Activated CD4-positive, alpha-beta T cell treated with anti-CD3 and anti-CD28 coated beads, Interleukin-2, amount 50 U/mL, for 4 hours (primary cell): ENCODE results near the gene COL2A1.

Experiments
- DNase-seq, 2 experiments: peaks; one replicate each; pipeline ENCODE4 v3.0.0-alpha.2; 2020

Gene COL2A1

GRCh38 chr12:47988073-47989022 lies 15.9 kb downstream of the COL2A1 start:
- no peak for DNase-seq

GRCh38 chr12:47987411-47988072 lies 16.7 kb downstream of the COL2A1 start:
- DNase-seq: no peak

GRCh38 chr12:47986832-47987231 lies 17.4 kb downstream of the COL2A1 start:
- no peak for DNase-seq

GRCh38 chr12:47986291-47986660 lies 18.0 kb downstream of the COL2A1 start:
- DNase-seq: no peak

GRCh38 chr12:47985596-47986290 lies 18.5 kb downstream of the COL2A1 start:
- DNase-seq: no peak

- no peak for DNase-seq
Observed at GRCh38 chr12:47984331-47984801, 19.9 kb downstream of the COL2A1 start.

GRCh38 chr12:47983541-47984115 lies 20.6 kb downstream of the COL2A1 start:
- DNase-seq: no peak

- no peak for DNase-seq
Observed at GRCh38 chr12:47982770-47983169, 21.5 kb downstream of the COL2A1 start.

- DNase-seq: no peak
Observed at GRCh38 chr12:47982311-47982710, 22.0 kb downstream of the COL2A1 start.

GRCh38 chr12:47981496-47982260 lies 22.6 kb downstream of the COL2A1 start:
- no peak for DNase-seq

- DNase-seq: no peak
Observed at GRCh38 chr12:47980779-47981495, 23.3 kb downstream of the COL2A1 start.

GRCh38 chr12:47980197-47980596 lies 24.1 kb downstream of the COL2A1 start:
- DNase-seq: no peak

- no peak for DNase-seq
Observed at GRCh38 chr12:47979686-47980085, 24.6 kb downstream of the COL2A1 start.

GRCh38 chr12:47979166-47979565 lies 25.1 kb downstream of the COL2A1 start:
- DNase-seq: no peak

GRCh38 chr12:47978598-47978873 lies 25.7 kb downstream of the COL2A1 start:
- DNase-seq: no peak

- DNase-seq: no peak
Observed at GRCh38 chr12:47977772-47978597, 26.3 kb downstream of the COL2A1 start.

- no peak for DNase-seq
Observed at GRCh38 chr12:47977046-47977771, 27.1 kb downstream of the COL2A1 start.

GRCh38 chr12:47975816-47976215 lies 28.5 kb downstream of the COL2A1 start:
- no peak for DNase-seq

- no peak for DNase-seq
Observed at GRCh38 chr12:47975036-47975620, 29.1 kb downstream of the COL2A1 start.

- no peak for DNase-seq
Observed at GRCh38 chr12:47973870-47974269, 30.4 kb downstream of the COL2A1 start.
